PC-3 (cell line): ENCODE data around the gene ZFP28.

Experiments used
- CTCF ChIP-seq: fragments of 300-600 bp; sonication (generic); conservative IDR thresholded peaks from 2 replicates; pipeline ENCODE4 v1.5.1; 2017; ENCODE audit warnings: antibody characterized with exemption, low read depth, mild to moderate bottlenecking, low read length
- EZH2 ChIP-seq: fragments of 300-600 bp; sonication (generic); IDR thresholded peaks from one replicate; pipeline ENCODE4 v1.6.1; 2017; ENCODE audit warnings: antibody characterized with exemption, mild to moderate bottlenecking, low read length; ENCODE audit not compliant: unreplicated experiment
- EZH2phosphoT487 ChIP-seq: fragments of 300-600 bp; sonication (generic); IDR thresholded peaks from 2 replicates; pipeline ENCODE4 v1.6.1; 2018; ENCODE audit warnings: mild to moderate bottlenecking, antibody characterized with exemption, low read length, borderline replicate concordance

- TF ChIP-seq CTCF (no peak), EZH2 (no peak), EZH2phosphoT487 (no peak)
Measured at GRCh38 chr19:56538761-56539263, at the start of gene ZFP28.
